DOHH2 (cell line): ENCODE results near the gene YPEL1.

Source experiments
- EZH2phosphoT487 ChIP-seq: fragments of 200-600 bp; sonication (generic); IDR thresholded peaks from 2 replicates; pipeline ENCODE4 v1.6.1; 2017; ENCODE audit warnings: borderline replicate concordance, mild to moderate bottlenecking, antibody characterized with exemption, low read length, moderate library complexity, mixed read lengths
- TF ChIP-seq, protein P1 (sequence below): fragments of 200-600 bp; sonication (generic); IDR thresholded peaks from one replicate; pipeline ENCODE4 v1.5.1; 2014; ENCODE audit warnings: antibody characterized with exemption, mild to moderate bottlenecking, low read depth, low read length; ENCODE audit not compliant: poor library complexity, severe bottlenecking

- TF ChIP-seq, protein P1, sequence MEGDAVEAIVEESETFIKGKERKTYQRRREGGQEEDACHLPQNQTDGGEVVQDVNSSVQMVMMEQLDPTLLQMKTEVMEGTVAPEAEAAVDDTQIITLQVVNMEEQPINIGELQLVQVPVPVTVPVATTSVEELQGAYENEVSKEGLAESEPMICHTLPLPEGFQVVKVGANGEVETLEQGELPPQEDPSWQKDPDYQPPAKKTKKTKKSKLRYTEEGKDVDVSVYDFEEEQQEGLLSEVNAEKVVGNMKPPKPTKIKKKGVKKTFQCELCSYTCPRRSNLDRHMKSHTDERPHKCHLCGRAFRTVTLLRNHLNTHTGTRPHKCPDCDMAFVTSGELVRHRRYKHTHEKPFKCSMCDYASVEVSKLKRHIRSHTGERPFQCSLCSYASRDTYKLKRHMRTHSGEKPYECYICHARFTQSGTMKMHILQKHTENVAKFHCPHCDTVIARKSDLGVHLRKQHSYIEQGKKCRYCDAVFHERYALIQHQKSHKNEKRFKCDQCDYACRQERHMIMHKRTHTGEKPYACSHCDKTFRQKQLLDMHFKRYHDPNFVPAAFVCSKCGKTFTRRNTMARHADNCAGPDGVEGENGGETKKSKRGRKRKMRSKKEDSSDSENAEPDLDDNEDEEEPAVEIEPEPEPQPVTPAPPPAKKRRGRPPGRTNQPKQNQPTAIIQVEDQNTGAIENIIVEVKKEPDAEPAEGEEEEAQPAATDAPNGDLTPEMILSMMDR, result no peak
- no peak for TF ChIP-seq EZH2phosphoT487
These were observed 17.1 kb downstream of the YPEL1 start for GRCh38 chr22:21718499-21718898.
